Panc1 (cell line): ENCODE results near the gene SRCAP. TPM values are rescaled to one million over a fixed set of nuclear protein-coding genes. Genes with fewer than 3 reads are reported as not detected.

Experiments used
- ATAC-seq: fragments of 200-7000 bp; cut with Tn5 transposase; 2 replicates; pipeline ENCODE4 v1.9.1; 2020; ENCODE audit warnings: mild to moderate bottlenecking, moderate library complexity
- BruUV-seq: library from RNA; stranded (reverse); fragments of 400-500 nt; replicated peaks from 2 replicates; lab custom pipeline; 2021; lab: Mats Ljungman, UMichigan
- CTCF ChIA-PET: fragments of 300-600 bp; sonication (Branson Sonifier 250); formaldehyde crosslinking; loops from one replicate; lab custom pipeline; 2022; ENCODE audit warnings: antibody characterized with exemption; lab: Charles Lee
- POLR2A ChIA-PET: fragments of 300-600 bp; sonication (Branson Sonifier 250); formaldehyde crosslinking; loops from one replicate; lab custom pipeline; 2022; ENCODE audit warnings: antibody characterized with exemption; lab: Charles Lee
- DNase-seq: peaks from one replicate; pipeline ENCODE4 v3.0.0-alpha.2; 2010; ENCODE audit warnings: low read depth, low spot score
- H3K27ac ChIP-seq: 2 replicates; pipeline ENCODE4 v1.5.1; 2011; ENCODE audit warnings: mild to moderate bottlenecking, low read length, inconsistent platforms
- H3K27me3 ChIP-seq: fragments of 200-500 bp; sonication (Bioruptor generic); 2 replicates; pipeline ENCODE4 v1.6.0; 2014; ENCODE audit warnings: low read length, inconsistent platforms; ENCODE audit not compliant: control insufficient read depth, insufficient read depth
- H3K36me3 ChIP-seq: fragments of 200-500 bp; sonication (Bioruptor generic); 2 replicates; pipeline ENCODE4 v1.5.1; 2014; ENCODE audit warnings: inconsistent platforms, mild to moderate bottlenecking, low read length, moderate library complexity; ENCODE audit not compliant: control insufficient read depth, insufficient read depth
- H3K4me1 ChIP-seq: 2 replicates; pipeline ENCODE4 v1.5.1; 2011; ENCODE audit warnings: inconsistent platforms, mild to moderate bottlenecking, low read length, moderate library complexity; ENCODE audit not compliant: control insufficient read depth, insufficient read depth
- H3K4me3 ChIP-seq, 2 experiments: 2 replicates each; pipeline ENCODE4 v1.5.1; 2011 to 2012; ENCODE audit warnings: low read depth in 2 of 2, low read length in 2 of 2, mild to moderate bottlenecking in 2 of 2, inconsistent platforms in 1 of 2, moderate library complexity in 1 of 2
- H3K9me3 ChIP-seq: fragments of 200-500 bp; sonication (Bioruptor generic); 2 replicates; pipeline ENCODE4 v1.5.1; 2014; ENCODE audit warnings: low read depth, mild to moderate bottlenecking, inconsistent platforms, low read length, moderate library complexity; ENCODE audit not compliant: control insufficient read depth, insufficient read depth
- CTCF ChIP-seq: fragments of 450-650 bp; IDR thresholded peaks from 2 replicates; pipeline ENCODE4 v1.5.1; 2017; ENCODE audit warnings: mild to moderate bottlenecking
- POLR2AphosphoS5 ChIP-seq: IDR thresholded peaks from 2 replicates; pipeline ENCODE4 v1.6.1; 2012; ENCODE audit warnings: mild to moderate bottlenecking, low read depth, low read length, moderate library complexity
- REST ChIP-seq, 2 experiments: IDR thresholded peaks; 2 replicates each; pipeline ENCODE4 v1.6.1; 2011 to 2012; ENCODE audit warnings: low read depth in 2 of 2, control low read depth in 1 of 2, low read length in 1 of 2, mild to moderate bottlenecking in 1 of 2, moderate library complexity in 1 of 2; ENCODE audit not compliant: insufficient read depth in 1 of 2
- SIN3A ChIP-seq: IDR thresholded peaks from 2 replicates; pipeline ENCODE4 v1.6.1; 2012; ENCODE audit warnings: low read depth, mild to moderate bottlenecking, low read length, moderate library complexity, borderline replicate concordance; ENCODE audit not compliant: insufficient read depth
- TCF7L2 ChIP-seq: IDR thresholded peaks from 2 replicates; pipeline ENCODE4 v1.6.1; 2011; ENCODE audit warnings: mild to moderate bottlenecking, low read depth, low read length, inconsistent platforms
- in situ Hi-C: cut with HindIII; loops from 2 replicates; pipeline ENCODE4 v1.10.0; 2016; ENCODE audit warnings: low sequenced_read_pairs, low pct_unique_long_range_greater_than_20kb
- intact Hi-C: fragments of 100-400 bp; cut with micrococcal nuclease; formaldehyde crosslinking; loops from one replicate; pipeline ENCODE4 v1.10.0; 2022; ENCODE audit not compliant: unreplicated experiment
- total RNA-seq: library from RNA; stranded (reverse); gene quantifications from one replicate; pipeline ENCODE4 v1.2.1, GENCODE V29; 2021; ENCODE audit not compliant: unreplicated experiment

SRCAP gene
- total RNA-seq, 1 experiment from 2014 or later = 73.6 TPM

GRCh38 chr16:30773826-30774225, 74.9 kb downstream of the SRCAP start:
- intact Hi-C loops = no loop called here
- ATAC-seq (no peak), DNase-seq (no peak)
- Histone ChIP-seq H3K9me3 (no peaks in the 10 kb centered on the region), H3K4me3 (no peak overlapping the region), H3K27ac (no peak overlapping the region), H3K27me3 (no peaks in the 10 kb centered on the region), H3K4me1 (peaks cover 17% of the 10 kb centered on the region), H3K36me3 (0 out of 2 replicates have a peak, but pooled peaks cover under 1% of the 10 kb centered on the region)
- in situ Hi-C loops = no loop called here
- TF ChIP-seq REST (IDR thresholded peaks at IDR 0.05; ENCODE audit: insufficient read depth in 1 of 2, low read depth in 2 of 2, low read length in 1 of 2) (no peak), POLR2AphosphoS5 (no peak), CTCF (no peak), TCF7L2 (no peak), SIN3A (no peak)
- ChIA-PET CTCF (no interaction called here), POLR2A (interaction anchor here (0.7 kb wide), 1 partner anchor 429 kb away, joined by 13 read pairs; no protein-coding TSS in a partner anchor)
- BruUV-seq = no TSS peak

DNA sequence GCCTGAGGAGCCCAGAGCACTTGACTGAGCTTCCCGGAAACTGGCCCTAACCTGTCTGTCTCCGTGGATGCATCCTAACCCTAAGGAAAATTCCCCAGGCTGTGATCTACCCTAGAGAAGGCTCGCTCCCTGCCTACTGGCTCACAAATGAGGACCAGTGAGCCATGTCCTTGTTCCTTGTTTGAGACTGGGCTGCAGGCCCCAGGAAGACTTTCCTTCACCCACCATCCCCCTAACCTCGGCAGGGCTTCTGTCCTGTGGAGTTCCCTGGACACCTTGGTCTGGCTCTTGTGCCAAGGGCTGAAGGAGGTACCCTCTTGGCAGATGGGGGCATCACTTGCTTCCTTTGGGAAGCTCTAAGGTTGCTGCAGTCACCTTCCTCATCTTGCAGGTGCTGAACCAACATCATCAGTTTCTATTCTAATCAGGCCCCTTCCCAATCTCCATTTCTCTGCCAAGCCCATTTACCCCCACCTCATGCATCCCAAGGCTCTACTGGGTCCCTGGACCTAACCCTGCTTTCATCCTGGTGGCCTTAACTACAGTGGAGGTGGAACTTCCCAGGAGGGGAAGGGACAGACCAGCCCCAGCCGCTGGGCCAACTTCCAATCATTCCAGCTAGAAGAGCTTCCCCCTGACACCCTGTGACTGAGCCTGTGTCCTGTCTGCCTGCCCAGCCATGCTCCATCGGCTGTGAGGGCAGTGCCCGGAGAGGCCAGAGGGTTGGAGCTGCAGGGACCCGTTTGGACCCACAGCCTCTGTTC, 75.6 kb downstream of the SRCAP start:
- BruUV-seq = TSS peak; percentile 55
- DNase-seq = no peak
- H3K27me3 ChIP-seq = no peaks in the 10 kb centered on the region
- no peaks in the 10 kb centered on the region for H3K9me3 ChIP-seq
- H3K4me1 ChIP-seq = peaks cover 17% of the 10 kb centered on the region
- no peak for TF ChIP-seq SIN3A
- TF ChIP-seq REST (IDR thresholded peaks at IDR 0.05; ENCODE audit: insufficient read depth in 1 of 2, low read depth in 2 of 2, low read length in 1 of 2) = no peak
- no peak for TF ChIP-seq POLR2AphosphoS5
- TF ChIP-seq CTCF = no peak
- CTCF ChIA-PET = no interaction called here
- POLR2A ChIA-PET = interaction anchor here (0.6 to 0.7 kb wide), 2 partner anchors 9 to 430 kb away, joined by 3 to 13 read pairs; no protein-coding TSS in a partner anchor
- in situ Hi-C loops (no loop called here), intact Hi-C loops (no loop called here)
- no peaks in the 10 kb centered on the region for H3K36me3 ChIP-seq
- peak overlapping the region; percentile 68 to 94 for H3K4me3 ChIP-seq
- ATAC-seq = peak; percentile 45
- peak overlapping the region; percentile 98 for H3K27ac ChIP-seq
